A549 (cell line): ENCODE results near the gene CISH. TPM values are rescaled to one million over a fixed set of nuclear protein-coding genes. Genes with fewer than 3 reads are reported as not detected.

Experiments used
- ATAC-seq, 2 experiments: fragments of 200-7000 bp in 1 of 2; fragments of >200 bp in 1 of 2; cut with Nextera tagmentation in 1 of 2; cut with Tn5 transposase in 1 of 2; 3 replicates each; pipeline versions ENCODE4 v1.8.0 to v1.9.1; 2018 to 2020; ENCODE audit warnings: mild to moderate bottlenecking in 1 of 2, moderate library complexity in 1 of 2
- CTCF ChIA-PET: fragments of 300-600 bp; sonication (Branson Sonifier 250); formaldehyde crosslinking; extraction: SDS; loops from one replicate; lab custom pipeline; 2021; ENCODE audit warnings: antibody characterized with exemption, inconsistent platforms; lab: Yijun Ruan, JAX
- POLR2A ChIA-PET: fragments of 350-600 bp; formaldehyde crosslinking; extraction: SDS; loops from one replicate; lab custom pipeline; 2021; ENCODE audit warnings: antibody characterized with exemption, inconsistent platforms; lab: Yijun Ruan, JAX
- DNase-seq, 2 experiments: peaks; one replicate each; pipeline versions ENCODE4 v3.0.0 to v3.0.0-alpha.2; 2011 to 2016; ENCODE audit warnings: low read depth in 1 of 2, low spot score in 1 of 2
- FAIRE-seq: peaks from 2 replicates; lab custom pipeline; 2011; peaks lifted over from hg19 to GRCh38; lab: Jason Lieb, UNC
- H3K27ac ChIP-seq, 2 experiments: fragments of >200 bp; sonication (Bioruptor Twin); formaldehyde crosslinking; 3 replicates each; pipeline ENCODE4 v1.5.1; 2016 to 2017
- H3K4me1 ChIP-seq: fragments of >200 bp; sonication (Bioruptor Twin); formaldehyde crosslinking; 3 replicates; pipeline ENCODE4 v1.6.1; 2016
- H3K4me2 ChIP-seq: fragments of >200 bp; sonication (Bioruptor Twin); formaldehyde crosslinking; 3 replicates; pipeline ENCODE4 v1.6.1; 2016
- H3K4me3 ChIP-seq: fragments of >200 bp; sonication (Bioruptor Twin); formaldehyde crosslinking; 3 replicates; pipeline ENCODE4 v1.5.1; 2016
- H3K9me3 ChIP-seq: fragments of >200 bp; sonication (Bioruptor Twin); formaldehyde crosslinking; 3 replicates; pipeline ENCODE4 v1.6.1; 2016
- BHLHE40 ChIP-seq: IDR thresholded peaks from 2 replicates; pipeline ENCODE4 v1.6.1; 2012; ENCODE audit warnings: low read depth, low read length, inconsistent platforms
- EHMT2 ChIP-seq: fragments of 200-600 bp; sonication (generic); IDR thresholded peaks from 2 replicates; pipeline ENCODE4 v1.6.1; 2016; ENCODE audit warnings: antibody characterized with exemption, low read depth, mild to moderate bottlenecking, moderate library complexity
- EP300 ChIP-seq, 2 experiments: fragments of >200 bp; sonication (Bioruptor Twin); formaldehyde crosslinking; IDR thresholded peaks; 2 replicates in 1 of 2; 3 replicates in 1 of 2; pipeline ENCODE4 v1.6.1; 2016 to 2017
- ESRRA ChIP-seq: fragments of 150-350 bp; IDR thresholded peaks from 2 replicates; pipeline ENCODE4 v1.6.1; 2014; ENCODE audit warnings: mild to moderate bottlenecking, low read length, borderline replicate concordance
- FOSL2 ChIP-seq, 2 experiments: fragments of 450-650 bp in 1 of 2; fragments of >200 bp in 1 of 2; sonication (Bioruptor Twin) in 1 of 2; formaldehyde crosslinking; IDR thresholded peaks; 2 replicates each; pipeline versions ENCODE4 v1.5.0 to v1.6.1; 2016 to 2020; ENCODE audit warnings: mild to moderate bottlenecking in 1 of 2, moderate library complexity in 1 of 2
- KDM5A ChIP-seq: fragments of 200-600 bp; sonication (generic); IDR thresholded peaks from 2 replicates; pipeline ENCODE4 v1.6.1; 2016; ENCODE audit warnings: antibody characterized with exemption, mild to moderate bottlenecking
- POLR2A ChIP-seq: IDR thresholded peaks from 2 replicates; pipeline ENCODE4 v1.6.1; 2012; ENCODE audit warnings: mild to moderate bottlenecking, low read length
- RAD21 ChIP-seq, 2 experiments: fragments of >200 bp in 1 of 2; sonication (Bioruptor Twin) in 1 of 2; formaldehyde crosslinking in 1 of 2; IDR thresholded peaks in 1 of 2; conservative IDR thresholded peaks in 1 of 2; 2 replicates in 1 of 2; 3 replicates in 1 of 2; pipeline ENCODE4 v1.6.1; 2012 to 2018; ENCODE audit warnings: inconsistent platforms in 1 of 2
- SMC3 ChIP-seq: fragments of >200 bp; sonication (Bioruptor Twin); formaldehyde crosslinking; IDR thresholded peaks from 3 replicates; pipeline ENCODE4 v1.6.1; 2018; ENCODE audit warnings: inconsistent platforms
- TFCP2L1 ChIP-seq: fragments of 250-450 bp; sonication (Bioruptor Pico); IDR thresholded peaks from 2 replicates; pipeline ENCODE4 v1.5.0; 2021; ENCODE audit warnings: mild to moderate bottlenecking
- ZC3H11A ChIP-seq: fragments of 450-650 bp; IDR thresholded peaks from 2 replicates; pipeline ENCODE4 v1.6.1; 2014; ENCODE audit warnings: antibody characterized with exemption, mild to moderate bottlenecking
- ZFP36 ChIP-seq: fragments of 450-650 bp; IDR thresholded peaks from 2 replicates; pipeline ENCODE4 v1.6.1; 2014; ENCODE audit warnings: borderline replicate concordance; ENCODE audit not compliant: partially characterized antibody
- ZSCAN20 ChIP-seq: fragments of 250-450 bp; sonication (Bioruptor Pico); IDR thresholded peaks from 2 replicates; pipeline ENCODE4 v1.8.0; 2022; ENCODE audit warnings: mild to moderate bottlenecking, moderate library complexity
- WGBS: methylation state at CpG from one replicate; pipeline ENCODE4 v1.1.6; 2017; ENCODE audit errors: missing lambda C conversion rate; 5-methylcytosine and 5-hydroxymethylcytosine counted together
- polyA plus RNA-seq, 4 experiments: library from polyadenylated mRNA; depleted of rRNA in 3 of 4; stranded (reverse); fragments of >200 nt; fragmentation: RNase III in 1 of 4; extraction: RNeasy Plus Mini Kit Qiagen cat#74134 plus additional on column Dnase treatment in 1 of 4; gene quantifications; 2 replicates in 3 of 4; 3 replicates in 1 of 4; pipeline ENCODE4 v1.2.3, GENCODE V29; 2011 to 2017
- TF ChIP-seq, protein P1 (sequence below): fragments of 200-600 bp; sonication (generic); IDR thresholded peaks from 2 replicates; pipeline ENCODE4 v1.6.1; 2016; ENCODE audit warnings: antibody characterized with exemption, mild to moderate bottlenecking, moderate library complexity
- TF ChIP-seq, protein P2 (sequence below): IDR thresholded peaks from 2 replicates; pipeline ENCODE4 v1.6.1; 2012; ENCODE audit warnings: low read depth, borderline replicate concordance
- TF ChIP-seq, protein P3 (sequence below): fragments of >200 bp; sonication (Bioruptor Twin); formaldehyde crosslinking; IDR thresholded peaks from 3 replicates; pipeline ENCODE4 v1.5.1; 2016
- TF ChIP-seq, protein P4 (sequence below): fragments of 250-450 bp; sonication (Bioruptor Pico); IDR thresholded peaks from 2 replicates; pipeline ENCODE4 v1.5.0; 2021; ENCODE audit warnings: mild to moderate bottlenecking, moderate library complexity, borderline replicate concordance
- TF ChIP-seq, protein P5 (sequence below): IDR thresholded peaks from 2 replicates; pipeline ENCODE4 v1.6.1; 2012

Gene CISH
- polyA plus RNA-seq, 2 of the 4 experiments (the other 2 are of a cell fraction) = 0.43 to 0.68 TPM

DNA sequence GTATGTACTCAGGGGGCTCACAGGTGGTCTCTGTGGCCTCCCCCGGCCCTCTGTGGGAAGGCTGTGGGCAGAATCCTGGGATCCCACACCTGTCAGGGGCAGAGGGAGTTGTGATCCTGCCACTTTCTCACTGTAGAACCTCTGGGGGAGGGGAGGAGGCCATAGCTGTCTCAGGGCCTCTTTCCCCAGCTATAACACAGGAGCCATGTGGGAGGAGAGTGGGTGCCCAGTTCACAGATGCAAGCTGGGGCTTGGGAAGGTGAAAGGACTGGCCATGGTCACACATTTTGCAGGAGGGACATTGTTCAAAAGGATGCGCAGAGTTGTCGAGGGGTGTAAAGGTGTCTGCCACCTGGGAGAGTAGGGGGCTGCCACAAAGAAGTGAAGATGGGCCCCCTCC, 17.0 kb upstream of the CISH start (continued):
- TF ChIP-seq, protein P1, sequence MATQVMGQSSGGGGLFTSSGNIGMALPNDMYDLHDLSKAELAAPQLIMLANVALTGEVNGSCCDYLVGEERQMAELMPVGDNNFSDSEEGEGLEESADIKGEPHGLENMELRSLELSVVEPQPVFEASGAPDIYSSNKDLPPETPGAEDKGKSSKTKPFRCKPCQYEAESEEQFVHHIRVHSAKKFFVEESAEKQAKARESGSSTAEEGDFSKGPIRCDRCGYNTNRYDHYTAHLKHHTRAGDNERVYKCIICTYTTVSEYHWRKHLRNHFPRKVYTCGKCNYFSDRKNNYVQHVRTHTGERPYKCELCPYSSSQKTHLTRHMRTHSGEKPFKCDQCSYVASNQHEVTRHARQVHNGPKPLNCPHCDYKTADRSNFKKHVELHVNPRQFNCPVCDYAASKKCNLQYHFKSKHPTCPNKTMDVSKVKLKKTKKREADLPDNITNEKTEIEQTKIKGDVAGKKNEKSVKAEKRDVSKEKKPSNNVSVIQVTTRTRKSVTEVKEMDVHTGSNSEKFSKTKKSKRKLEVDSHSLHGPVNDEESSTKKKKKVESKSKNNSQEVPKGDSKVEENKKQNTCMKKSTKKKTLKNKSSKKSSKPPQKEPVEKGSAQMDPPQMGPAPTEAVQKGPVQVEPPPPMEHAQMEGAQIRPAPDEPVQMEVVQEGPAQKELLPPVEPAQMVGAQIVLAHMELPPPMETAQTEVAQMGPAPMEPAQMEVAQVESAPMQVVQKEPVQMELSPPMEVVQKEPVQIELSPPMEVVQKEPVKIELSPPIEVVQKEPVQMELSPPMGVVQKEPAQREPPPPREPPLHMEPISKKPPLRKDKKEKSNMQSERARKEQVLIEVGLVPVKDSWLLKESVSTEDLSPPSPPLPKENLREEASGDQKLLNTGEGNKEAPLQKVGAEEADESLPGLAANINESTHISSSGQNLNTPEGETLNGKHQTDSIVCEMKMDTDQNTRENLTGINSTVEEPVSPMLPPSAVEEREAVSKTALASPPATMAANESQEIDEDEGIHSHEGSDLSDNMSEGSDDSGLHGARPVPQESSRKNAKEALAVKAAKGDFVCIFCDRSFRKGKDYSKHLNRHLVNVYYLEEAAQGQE = no peak
- no peak for TF ChIP-seq ZFP36
- TF ChIP-seq FOSL2 (IDR thresholded peaks at IDR 0.05) = no peak
- TF ChIP-seq FOSL2 (CRISPR knock-in tag; IDR thresholded peaks at IDR 0.05) = no peak
- TF ChIP-seq, protein P2, sequence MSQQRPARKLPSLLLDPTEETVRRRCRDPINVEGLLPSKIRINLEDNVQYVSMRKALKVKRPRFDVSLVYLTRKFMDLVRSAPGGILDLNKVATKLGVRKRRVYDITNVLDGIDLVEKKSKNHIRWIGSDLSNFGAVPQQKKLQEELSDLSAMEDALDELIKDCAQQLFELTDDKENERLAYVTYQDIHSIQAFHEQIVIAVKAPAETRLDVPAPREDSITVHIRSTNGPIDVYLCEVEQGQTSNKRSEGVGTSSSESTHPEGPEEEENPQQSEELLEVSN = no peak
- no peak for TF ChIP-seq ZC3H11A
- TF ChIP-seq BHLHE40 = no peak
- TF ChIP-seq ESRRA = no peak

DNA sequence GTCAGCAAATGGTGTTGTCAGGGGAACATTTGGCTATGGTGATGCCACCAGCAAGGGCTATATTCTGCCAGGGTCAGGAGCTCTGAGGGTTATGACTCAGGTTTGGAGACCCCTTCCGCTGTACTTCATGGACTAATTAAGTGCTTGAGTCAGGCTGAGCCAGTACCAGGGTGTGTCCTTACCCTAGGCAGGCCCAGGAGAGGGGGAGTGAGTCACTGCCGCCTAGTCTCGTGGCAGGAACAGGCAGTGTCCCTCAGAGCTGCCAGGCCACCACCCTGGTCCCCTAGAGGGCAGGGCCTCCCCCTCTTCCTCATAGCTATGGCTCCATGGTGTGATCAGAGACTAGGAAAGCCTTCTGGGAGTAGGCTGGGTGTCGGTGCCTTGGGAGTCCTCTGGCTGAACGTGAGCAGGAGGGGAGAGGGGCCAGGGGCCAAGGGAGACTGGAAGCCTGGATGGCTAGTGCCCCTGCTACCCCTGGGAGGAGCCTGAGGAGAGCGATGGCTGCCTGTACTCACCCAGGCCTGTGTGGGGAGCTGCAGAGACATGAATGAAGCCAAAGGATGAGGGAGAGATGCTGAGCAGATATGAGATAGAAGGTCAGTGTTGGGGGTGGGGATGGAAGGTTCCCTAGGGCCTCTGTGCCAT, 16.0 kb upstream of the CISH start:
- 20% methylated on average over 4 of the region's 6 CpGs for WGBS
- CTCF ChIA-PET = interaction anchor here (0.6 to 4.1 kb wide), 16 partner anchors 9 to 749 kb away, joined by 3 to 24 read pairs (median 4); partner anchors contain the start of genes DOCK3 and MAPKAPK3
- ATAC-seq = peak; percentile 94 to 95
- H3K4me1 ChIP-seq = peaks cover 19% of the 10 kb centered on the region
- TF ChIP-seq KDM5A (no peak), ZSCAN20 (no peak), SMC3 (peak; percentile 23; the same call in 1 of the 3 replicates), EHMT2 (no peak), TFCP2L1 (CRISPR knock-in tag) (no peak), RAD21 (conservative IDR thresholded peaks at IDR 0.05 in 1 of 2, IDR thresholded peaks at IDR 0.05 in 1 of 2) (peak; percentile 56 to 59), FOSL2 (IDR thresholded peaks at IDR 0.05) (no peak), FOSL2 (CRISPR knock-in tag; IDR thresholded peaks at IDR 0.05) (0 out of 2 replicates have a peak, but pooled peaks have one; percentile 15)
- TF ChIP-seq, protein P3, sequence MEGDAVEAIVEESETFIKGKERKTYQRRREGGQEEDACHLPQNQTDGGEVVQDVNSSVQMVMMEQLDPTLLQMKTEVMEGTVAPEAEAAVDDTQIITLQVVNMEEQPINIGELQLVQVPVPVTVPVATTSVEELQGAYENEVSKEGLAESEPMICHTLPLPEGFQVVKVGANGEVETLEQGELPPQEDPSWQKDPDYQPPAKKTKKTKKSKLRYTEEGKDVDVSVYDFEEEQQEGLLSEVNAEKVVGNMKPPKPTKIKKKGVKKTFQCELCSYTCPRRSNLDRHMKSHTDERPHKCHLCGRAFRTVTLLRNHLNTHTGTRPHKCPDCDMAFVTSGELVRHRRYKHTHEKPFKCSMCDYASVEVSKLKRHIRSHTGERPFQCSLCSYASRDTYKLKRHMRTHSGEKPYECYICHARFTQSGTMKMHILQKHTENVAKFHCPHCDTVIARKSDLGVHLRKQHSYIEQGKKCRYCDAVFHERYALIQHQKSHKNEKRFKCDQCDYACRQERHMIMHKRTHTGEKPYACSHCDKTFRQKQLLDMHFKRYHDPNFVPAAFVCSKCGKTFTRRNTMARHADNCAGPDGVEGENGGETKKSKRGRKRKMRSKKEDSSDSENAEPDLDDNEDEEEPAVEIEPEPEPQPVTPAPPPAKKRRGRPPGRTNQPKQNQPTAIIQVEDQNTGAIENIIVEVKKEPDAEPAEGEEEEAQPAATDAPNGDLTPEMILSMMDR = peak; percentile 32; the same call in 2 of the 3 replicates
- no peak overlapping the region for H3K4me3 ChIP-seq
- POLR2A ChIA-PET = interaction anchor here (0.8 kb wide), 1 partner anchor 758 kb away, joined by 3 read pairs; the partner anchor contains the start of gene MANF
- H3K27ac ChIP-seq = peak overlapping the region; percentile 41 to 78; a peak in 5 of 6 replicates
- peak overlapping the region; percentile 60 for H3K4me2 ChIP-seq
- DNase-seq = peak; percentile 40 to 56
- no peak for FAIRE-seq
- no peaks in the 10 kb centered on the region for H3K9me3 ChIP-seq

DNA sequence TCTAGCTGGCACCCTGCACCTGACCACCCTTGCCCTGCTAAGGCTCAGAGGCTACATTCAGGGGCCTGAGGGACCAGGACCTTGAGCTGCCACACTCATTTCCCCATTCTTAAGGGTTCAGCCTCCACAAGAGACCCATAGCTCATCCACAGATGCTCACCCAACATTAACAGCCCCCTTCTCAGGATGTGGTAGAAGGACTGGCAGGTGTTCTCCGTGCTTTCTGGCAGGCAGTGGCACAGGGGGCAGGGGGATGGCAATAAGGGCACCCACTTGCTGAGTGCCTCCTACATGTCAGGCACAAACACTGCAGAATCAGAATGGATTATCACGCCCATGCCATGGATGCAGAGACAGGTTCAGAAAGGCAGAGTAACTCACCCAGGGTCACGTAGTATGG, 14.8 kb upstream of the CISH start:
- FAIRE-seq (no peak), ATAC-seq (no peak), DNase-seq (no peak)
- WGBS = 94% methylated on average over 2 of the region's 3 CpGs
- Histone ChIP-seq H3K27ac (no peak overlapping the region), H3K4me3 (no peak overlapping the region), H3K4me1 (peaks cover 19% of the 10 kb centered on the region), H3K9me3 (no peaks in the 10 kb centered on the region), H3K4me2 (no peak overlapping the region)
- CTCF ChIA-PET = interaction anchor here (0.7 to 4.1 kb wide), 5 partner anchors 11 to 745 kb away, joined by 3 to 24 read pairs (median 4); partner anchors contain the start of gene MAPKAPK3
- POLR2A ChIA-PET = no interaction called here
- TF ChIP-seq POLR2A (no peak), EHMT2 (no peak), EP300 (IDR thresholded peaks at IDR 0.05) (no peak)
- TF ChIP-seq, protein P4, sequence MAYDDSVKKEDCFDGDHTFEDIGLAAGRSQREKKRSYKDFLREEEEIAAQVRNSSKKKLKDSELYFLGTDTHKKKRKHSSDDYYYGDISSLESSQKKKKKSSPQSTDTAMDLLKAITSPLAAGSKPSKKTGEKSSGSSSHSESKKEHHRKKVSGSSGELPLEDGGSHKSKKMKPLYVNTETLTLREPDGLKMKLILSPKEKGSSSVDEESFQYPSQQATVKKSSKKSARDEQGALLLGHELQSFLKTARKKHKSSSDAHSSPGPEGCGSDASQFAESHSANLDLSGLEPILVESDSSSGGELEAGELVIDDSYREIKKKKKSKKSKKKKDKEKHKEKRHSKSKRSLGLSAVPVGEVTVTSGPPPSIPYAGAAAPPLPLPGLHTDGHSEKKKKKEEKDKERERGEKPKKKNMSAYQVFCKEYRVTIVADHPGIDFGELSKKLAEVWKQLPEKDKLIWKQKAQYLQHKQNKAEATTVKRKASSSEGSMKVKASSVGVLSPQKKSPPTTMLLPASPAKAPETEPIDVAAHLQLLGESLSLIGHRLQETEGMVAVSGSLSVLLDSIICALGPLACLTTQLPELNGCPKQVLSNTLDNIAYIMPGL (CRISPR knock-in tag) = no peak
- TF ChIP-seq, protein P5, sequence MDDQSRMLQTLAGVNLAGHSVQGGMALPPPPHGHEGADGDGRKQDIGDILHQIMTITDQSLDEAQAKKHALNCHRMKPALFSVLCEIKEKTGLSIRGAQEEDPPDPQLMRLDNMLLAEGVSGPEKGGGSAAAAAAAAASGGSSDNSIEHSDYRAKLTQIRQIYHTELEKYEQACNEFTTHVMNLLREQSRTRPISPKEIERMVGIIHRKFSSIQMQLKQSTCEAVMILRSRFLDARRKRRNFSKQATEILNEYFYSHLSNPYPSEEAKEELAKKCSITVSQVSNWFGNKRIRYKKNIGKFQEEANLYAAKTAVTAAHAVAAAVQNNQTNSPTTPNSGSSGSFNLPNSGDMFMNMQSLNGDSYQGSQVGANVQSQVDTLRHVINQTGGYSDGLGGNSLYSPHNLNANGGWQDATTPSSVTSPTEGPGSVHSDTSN = no peak
